ENCODE measurements around the gene PCDHGA5. TPM values are rescaled to one million over a fixed set of nuclear protein-coding genes. Genes with fewer than 3 reads are reported as not detected.
"Not testable (repeated sequence)": the region's sequence is repeated elsewhere in the genome, so short reads cannot be mapped to it uniquely, and the experiment has no call there.

Gene PCDHGA5
- total and polyA plus RNA-seq, 2 experiments from 2014 or later = 0.03 TPM; not detected in 1

DNA sequence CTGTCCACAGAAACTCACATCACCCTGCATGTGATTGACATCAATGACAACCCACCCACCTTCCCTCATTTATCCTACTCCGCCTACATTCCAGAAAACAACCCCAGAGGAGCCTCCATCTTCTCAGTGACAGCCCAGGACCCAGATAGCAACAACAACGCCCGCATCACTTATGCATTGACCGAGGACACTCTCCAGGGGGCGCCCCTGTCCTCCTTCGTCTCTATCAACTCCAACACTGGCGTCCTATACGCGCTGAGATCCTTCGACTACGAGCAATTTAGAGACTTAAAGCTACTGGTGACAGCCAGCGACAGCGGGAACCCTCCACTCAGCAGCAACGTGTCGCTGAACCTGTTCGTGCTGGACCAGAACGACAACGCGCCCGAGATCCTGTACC is 18.6 kb upstream of the PCDHGA5 start:
- Histone ChIP-seq H2AFZ (no peak overlapping the region), H3K79me2 (no peaks in the 10 kb centered on the region), H3K27me3 (no peaks in the 10 kb centered on the region), H3K4me1 (ENCODE audit: insufficient read depth) (no peaks in the 10 kb centered on the region), H4K20me1 (ENCODE audit: insufficient read depth, poor library complexity, severe bottlenecking) (no peaks in the 10 kb centered on the region), H3K9me2 (replicated peaks; ENCODE audit: insufficient read depth) (no peaks in the 10 kb centered on the region), H3K36me3 (replicated peaks; ENCODE audit: insufficient read depth, low read depth) (no peaks in the 10 kb centered on the region), H3K4me3 (no peak overlapping the region), H3K27ac (no peak overlapping the region), H3K4me2 (no peak overlapping the region), H3K9me3 (ENCODE audit: low read depth) (no peaks in the 10 kb centered on the region)
- no peak for DNase-seq (ENCODE audit: low spot score)
- WGBS (ENCODE audit: low lambda C conversion rate, missing lambda C conversion rate) = 97% methylated on average over 20 of the region's 20 CpGs
- TF ChIP-seq EZH2 (IDR thresholded peaks at IDR 0.05; ENCODE audit: borderline replicate concordance) (no peak), EZH2phosphoT487 (IDR thresholded peaks at IDR 0.05; ENCODE audit: low read depth, severe bottlenecking, unreplicated experiment) (no peak)
- TF ChIP-seq, protein P1, sequence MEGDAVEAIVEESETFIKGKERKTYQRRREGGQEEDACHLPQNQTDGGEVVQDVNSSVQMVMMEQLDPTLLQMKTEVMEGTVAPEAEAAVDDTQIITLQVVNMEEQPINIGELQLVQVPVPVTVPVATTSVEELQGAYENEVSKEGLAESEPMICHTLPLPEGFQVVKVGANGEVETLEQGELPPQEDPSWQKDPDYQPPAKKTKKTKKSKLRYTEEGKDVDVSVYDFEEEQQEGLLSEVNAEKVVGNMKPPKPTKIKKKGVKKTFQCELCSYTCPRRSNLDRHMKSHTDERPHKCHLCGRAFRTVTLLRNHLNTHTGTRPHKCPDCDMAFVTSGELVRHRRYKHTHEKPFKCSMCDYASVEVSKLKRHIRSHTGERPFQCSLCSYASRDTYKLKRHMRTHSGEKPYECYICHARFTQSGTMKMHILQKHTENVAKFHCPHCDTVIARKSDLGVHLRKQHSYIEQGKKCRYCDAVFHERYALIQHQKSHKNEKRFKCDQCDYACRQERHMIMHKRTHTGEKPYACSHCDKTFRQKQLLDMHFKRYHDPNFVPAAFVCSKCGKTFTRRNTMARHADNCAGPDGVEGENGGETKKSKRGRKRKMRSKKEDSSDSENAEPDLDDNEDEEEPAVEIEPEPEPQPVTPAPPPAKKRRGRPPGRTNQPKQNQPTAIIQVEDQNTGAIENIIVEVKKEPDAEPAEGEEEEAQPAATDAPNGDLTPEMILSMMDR (IDR thresholded peaks at IDR 0.05; ENCODE audit: poor library complexity) = no peak

DNA sequence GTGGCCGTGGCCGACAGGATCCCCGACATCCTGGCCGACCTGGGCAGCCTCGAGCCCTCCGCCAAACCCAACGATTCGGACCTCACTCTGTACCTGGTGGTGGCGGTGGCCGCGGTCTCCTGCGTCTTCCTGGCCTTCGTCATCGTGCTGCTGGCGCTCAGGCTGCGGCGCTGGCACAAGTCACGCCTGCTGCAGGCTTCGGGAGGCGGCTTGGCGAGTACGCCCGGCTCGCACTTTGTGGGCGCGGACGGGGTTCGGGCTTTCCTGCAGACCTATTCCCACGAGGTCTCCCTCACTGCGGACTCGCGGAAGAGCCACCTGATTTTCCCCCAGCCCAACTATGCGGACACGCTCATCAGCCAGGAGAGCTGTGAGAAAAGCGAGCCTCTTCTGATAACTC is 17.9 kb upstream of the PCDHGA5 start:
- H3K4me3 ChIP-seq; H3K27me3 ChIP-seq; H3K9me2 ChIP-seq (replicated peaks; ENCODE audit: insufficient read depth); H3K79me2 ChIP-seq; H3K4me1 ChIP-seq (ENCODE audit: insufficient read depth); H3K36me3 ChIP-seq (replicated peaks; ENCODE audit: insufficient read depth, low read depth); H3K9me3 ChIP-seq (ENCODE audit: low read depth); H4K20me1 ChIP-seq (ENCODE audit: insufficient read depth, poor library complexity, severe bottlenecking); H2AFZ ChIP-seq; H3K4me2 ChIP-seq; DNase-seq (ENCODE audit: low spot score); H3K27ac ChIP-seq: not testable (repeated sequence)
- WGBS (ENCODE audit: low lambda C conversion rate, missing lambda C conversion rate) = 94% methylated on average over 23 of the region's 35 CpGs

- no peak for TF ChIP-seq EZH2 (IDR thresholded peaks at IDR 0.05; ENCODE audit: borderline replicate concordance)
- TF ChIP-seq EZH2phosphoT487 (IDR thresholded peaks at IDR 0.05; ENCODE audit: low read depth, severe bottlenecking, unreplicated experiment) = no peak
- TF ChIP-seq, protein P1 (IDR thresholded peaks at IDR 0.05; ENCODE audit: poor library complexity) = no peak
- H2AFZ ChIP-seq = no peak within 1 kb of the TSS
- 67% methylated on average over 29 of the region's 29 CpGs for WGBS (ENCODE audit: low lambda C conversion rate, missing lambda C conversion rate)
- H3K79me2 ChIP-seq = no peaks in the 10 kb centered on the region
- no peak for DNase-seq (ENCODE audit: low spot score)
- no peaks in the 10 kb centered on the region for H3K9me3 ChIP-seq (ENCODE audit: low read depth)
- no peaks in the 10 kb centered on the region for H3K9me2 ChIP-seq (replicated peaks; ENCODE audit: insufficient read depth)
- H4K20me1 ChIP-seq (ENCODE audit: insufficient read depth, poor library complexity, severe bottlenecking) = no peaks in the 10 kb centered on the region
- no peak within 1 kb of the TSS for H3K4me3 ChIP-seq
- no peaks in the 10 kb centered on the region for H3K4me1 ChIP-seq (ENCODE audit: insufficient read depth)
- H3K27ac ChIP-seq = no peak within 1 kb of the TSS
- H3K36me3 ChIP-seq (replicated peaks; ENCODE audit: insufficient read depth, low read depth) = no peaks in the 10 kb centered on the region
- H3K4me2 ChIP-seq = no peak within 1 kb of the TSS
- no peaks in the 10 kb centered on the region for H3K27me3 ChIP-seq
These were observed 13.9 kb upstream of the PCDHGA5 start, which contains the start of gene PCDHGB1 for GRCh38 chr5:141349917-141350619. TSS of gene PCDHGB1 (plus strand) at chr5:141350099. CDS start at chr5:141350261, 162 bp downstream.

GRCh38 chr5:141351591-141351990 is 12.4 kb upstream of the PCDHGA5 start:
- no peak for DNase-seq (ENCODE audit: low spot score)
- Histone ChIP-seq H3K79me2 (no peaks in the 10 kb centered on the region), H3K27ac (no peak overlapping the region), H3K9me3 (ENCODE audit: low read depth) (no peaks in the 10 kb centered on the region), H3K4me3 (no peak overlapping the region), H2AFZ (no peak overlapping the region), H4K20me1 (ENCODE audit: insufficient read depth, poor library complexity, severe bottlenecking) (no peaks in the 10 kb centered on the region), H3K9me2 (replicated peaks; ENCODE audit: insufficient read depth) (no peaks in the 10 kb centered on the region), H3K36me3 (replicated peaks; ENCODE audit: insufficient read depth, low read depth) (no peaks in the 10 kb centered on the region), H3K27me3 (no peaks in the 10 kb centered on the region), H3K4me1 (ENCODE audit: insufficient read depth) (no peaks in the 10 kb centered on the region), H3K4me2 (no peak overlapping the region)
- 95% methylated on average over 30 of the region's 36 CpGs for WGBS (ENCODE audit: low lambda C conversion rate, missing lambda C conversion rate)
- TF ChIP-seq EZH2phosphoT487 (IDR thresholded peaks at IDR 0.05; ENCODE audit: low read depth, severe bottlenecking, unreplicated experiment) = no peak
- TF ChIP-seq, protein P1 (IDR thresholded peaks at IDR 0.05; ENCODE audit: poor library complexity) = no peak
- TF ChIP-seq EZH2 (IDR thresholded peaks at IDR 0.05; ENCODE audit: borderline replicate concordance) = no peak

Measured in hepatocyte (in vitro differentiated cells).